Common myeloid progenitor, CD34-positive (primary cell): ENCODE data around the gene SPATA21.

Source experiments
- CTCF ChIA-PET: fragments of 350-600 bp; sonication (Branson Sonifier 250); formaldehyde crosslinking; loops from one replicate; lab custom pipeline; 2021; ENCODE audit warnings: antibody characterized with exemption; lab: Charles Lee
- POLR2A ChIA-PET: fragments of 350-600 bp; sonication (Branson Sonifier 250); formaldehyde crosslinking; loops from one replicate; lab custom pipeline; 2021; ENCODE audit warnings: antibody characterized with exemption; lab: Charles Lee
- DNase-seq, 3 donors: peaks; one replicate each; pipeline versions ENCODE4 v3.0.0 to v3.0.0-alpha.2; 2013
- H3K27ac ChIP-seq, 2 experiments: 1 replicate in 1 of 2; 2 replicates in 1 of 2; pipeline ENCODE4 v1.7.0; 2013; ENCODE audit warnings: inconsistent platforms in 2 of 2, low read length in 2 of 2, mild to moderate bottlenecking in 2 of 2, low read depth in 1 of 2, moderate library complexity in 1 of 2; ENCODE audit not compliant: severe bottlenecking in 2 of 2, insufficient read depth in 1 of 2, poor library complexity in 1 of 2
- H3K27me3 ChIP-seq, 5 experiments: replicated peaks in 2 of 5; 1 replicate in 3 of 5; 2 replicates in 2 of 5; pipeline versions ENCODE4 v1.6.1 to v1.7.0; 2013; ENCODE audit warnings: low read length in 4 of 5, mild to moderate bottlenecking in 2 of 5, moderate library complexity in 2 of 5, inconsistent platforms in 1 of 5; ENCODE audit not compliant: insufficient read depth in 5 of 5, control insufficient read depth in 4 of 5
- H3K36me3 ChIP-seq, 4 experiments: 1 replicate in 2 of 4; 2 replicates in 2 of 4; pipeline versions ENCODE4 v1.6.1 to v1.7.0; 2013; ENCODE audit warnings: low read length in 3 of 4, control low read depth in 1 of 4, mild to moderate bottlenecking in 1 of 4; ENCODE audit not compliant: control insufficient read depth in 4 of 4, insufficient read depth in 4 of 4
- H3K4me1 ChIP-seq, 4 experiments: 1 replicate in 3 of 4; 2 replicates in 1 of 4; pipeline versions ENCODE4 v1.6.1 to v1.7.1; 2013; ENCODE audit warnings: low read length in 3 of 4, mild to moderate bottlenecking in 3 of 4, control low read depth in 1 of 4, inconsistent platforms in 1 of 4, moderate library complexity in 1 of 4; ENCODE audit not compliant: control insufficient read depth in 4 of 4, insufficient read depth in 4 of 4; ENCODE audit errors: control extremely low read depth in 1 of 4
- H3K4me3 ChIP-seq, 7 experiments: 1 replicate in 4 of 7; 2 replicates in 3 of 7; pipeline versions ENCODE4 v1.5.1 to v1.7.0; 2013; ENCODE audit warnings: mild to moderate bottlenecking in 7 of 7, low read length in 6 of 7, moderate library complexity in 6 of 7, inconsistent platforms in 2 of 7, low read depth in 2 of 7, control low read depth in 1 of 7; ENCODE audit not compliant: insufficient read depth in 4 of 7, control insufficient read depth in 1 of 7; ENCODE audit errors: extremely low read depth in 1 of 7
- H3K9me3 ChIP-seq, 5 experiments: 1 replicate in 4 of 5; 2 replicates in 1 of 5; pipeline versions ENCODE4 v1.6.1 to v1.7.1; 2013; ENCODE audit warnings: low read length in 4 of 5, mild to moderate bottlenecking in 2 of 5, inconsistent platforms in 1 of 5, low read depth in 1 of 5, moderate library complexity in 1 of 5; ENCODE audit not compliant: control insufficient read depth in 4 of 5, insufficient read depth in 2 of 5; ENCODE audit errors: control extremely low read depth in 1 of 5
- WGBS: methylation state at CpG from one replicate; pipeline ENCODE4 v1.1.5; 2013; ENCODE audit not compliant: insufficient coverage; 5-methylcytosine and 5-hydroxymethylcytosine counted together

The SPATA21 gene

GRCh38 chr1:16396591-16396990 lies 40.6 kb downstream of the SPATA21 start:
- no peak overlapping the region for H3K27ac ChIP-seq

GRCh38 chr1:16394977-16395376 lies 42.2 kb downstream of the SPATA21 start:
- H3K4me1 ChIP-seq, result peaks cover 0 to 30% (median 19%) of the 10 kb centered on the region in 4 experiments
- CTCF ChIA-PET, result no interaction called here
- H3K9me3 ChIP-seq, result no peaks in the 10 kb centered on the region
- H3K27me3 ChIP-seq, result no peaks in the 10 kb centered on the region
- H3K4me3 ChIP-seq, result no peak overlapping the region
- WGBS, result 100% methylated on average over 9 of the region's 13 CpGs
- POLR2A ChIA-PET, result no interaction called here
- H3K27ac ChIP-seq, result no peak overlapping the region
- peaks cover 11 to 69% (median 48%) of the 10 kb centered on the region in 4 experiments for H3K36me3 ChIP-seq
- DNase-seq, result no peak

More at GRCh38 chr1:16396591-16396990, 40.6 kb downstream of the SPATA21 start:
- Histone ChIP-seq H3K9me3 (no peaks in the 10 kb centered on the region), H3K4me3 (no peak overlapping the region), H3K36me3 (peaks cover 11 to 77% (median 48%) of the 10 kb centered on the region in 4 experiments), H3K4me1 (peaks cover 0 to 19% (median 9%) of the 10 kb centered on the region in 4 experiments), H3K27me3 (no peaks in the 10 kb centered on the region)
- DNase-seq, result no peak
- POLR2A ChIA-PET, result interaction anchor here (0.7 kb wide), 1 partner anchor 12 kb away, joined by 3 read pairs; no protein-coding TSS in a partner anchor
- CTCF ChIA-PET, result no interaction called here
- 82% methylated on average over 3 of the region's 7 CpGs for WGBS

GRCh38 chr1:16393570-16394521 lies 43.4 kb downstream of the SPATA21 start:
- Histone ChIP-seq H3K27me3 (no peaks in the 10 kb centered on the region), H3K36me3 (peaks cover 7 to 60% (median 42%) of the 10 kb centered on the region in 4 experiments), H3K4me3 (no peak overlapping the region), H3K27ac (no peak overlapping the region), H3K9me3 (no peaks in the 10 kb centered on the region), H3K4me1 (peaks cover 2 to 30% (median 19%) of the 10 kb centered on the region in 4 experiments)
- 100% methylated on average over 3 of the region's 10 CpGs for WGBS
- no peak for DNase-seq
- ChIA-PET POLR2A (no interaction called here), CTCF (interaction anchor here (0.5 to 1.2 kb wide), 6 partner anchors 20 to 704 kb away, joined by 3 to 5 read pairs (median 3); no protein-coding TSS in a partner anchor)

GRCh38 chr1:16392740-16393569 lies 44.3 kb downstream of the SPATA21 start:
- ChIA-PET POLR2A (no interaction called here), CTCF (interaction anchor here (1.0 kb wide), 2 partner anchors 30 to 46 kb away, joined by 3 to 5 read pairs; no protein-coding TSS in a partner anchor)
- Histone ChIP-seq H3K36me3 (peaks cover 5 to 52% (median 35%) of the 10 kb centered on the region in 4 experiments), H3K27me3 (no peaks in the 10 kb centered on the region), H3K9me3 (no peaks in the 10 kb centered on the region), H3K4me3 (no peak overlapping the region), H3K4me1 (peaks cover 2 to 30% (median 19%) of the 10 kb centered on the region in 4 experiments), H3K27ac (no peak overlapping the region)
- no peak for DNase-seq
- WGBS, result 94% methylated on average over 19 of the region's 21 CpGs

DNA sequence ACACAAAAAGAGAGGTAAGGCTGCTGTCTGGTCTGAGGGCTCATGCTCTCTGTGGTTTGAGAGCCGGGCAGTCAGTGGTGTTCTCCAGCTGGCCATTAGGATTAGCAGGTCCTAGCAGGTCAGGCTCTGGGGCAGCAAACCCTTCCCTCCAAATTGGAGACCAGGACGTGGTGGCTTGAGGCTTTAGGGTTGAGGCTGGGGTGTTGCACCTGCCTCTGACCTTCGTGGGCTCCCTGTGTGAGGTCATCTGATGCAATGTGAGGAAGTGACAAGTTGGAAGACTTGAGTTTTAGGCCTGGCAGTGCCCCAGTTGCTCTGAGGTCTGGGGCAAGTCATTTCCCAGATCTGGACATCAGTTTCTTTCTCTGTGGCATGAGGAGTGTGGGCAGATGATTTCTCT lies 45.8 kb downstream of the SPATA21 start:
- no peak overlapping the region for H3K4me3 ChIP-seq
- WGBS, result 48% methylated on average over 3 of the region's 3 CpGs
- peak overlapping the region in 1 of 2 experiments; percentile 63 for H3K27ac ChIP-seq
- POLR2A ChIA-PET, result interaction anchor here (0.6 kb wide), 1 partner anchor 17 kb away, joined by 3 read pairs; no protein-coding TSS in a partner anchor
- CTCF ChIA-PET, result interaction anchor here (1.6 kb wide), 1 partner anchor 27 kb away, joined by 6 read pairs; no protein-coding TSS in a partner anchor
- peaks cover 9 to 37% (median 26%) of the 10 kb centered on the region in 4 experiments for H3K4me1 ChIP-seq
- H3K36me3 ChIP-seq, result peaks cover 4 to 42% (median 26%) of the 10 kb centered on the region in 4 experiments
- H3K27me3 ChIP-seq, result no peaks in the 10 kb centered on the region
- DNase-seq, result peak in 2 of 3 donors; percentile 28 to 33
- no peaks in the 10 kb centered on the region for H3K9me3 ChIP-seq
